ENCODE data around the gene PRKCG.
A peak's percentile ranks its signal among the peaks of the same experiment; 100 is the strongest.
"Not testable (repeated sequence)": the region's sequence is repeated elsewhere in the genome, so short reads cannot be mapped to it uniquely, and the experiment has no call there.

The PRKCG gene

GRCh38 chr19:53945998-53946397, 64.0 kb downstream of the PRKCG start:
- no peak for DNase-seq

GRCh38 chr19:53947624-53948023, 65.6 kb downstream of the PRKCG start:
- no peak for DNase-seq

GRCh38 chr19:53948611-53949010, 66.6 kb downstream of the PRKCG start:
- not testable (repeated sequence) for DNase-seq

- DNase-seq: peak; percentile 26
These were observed 69.4 kb downstream of the PRKCG start for GRCh38 chr19:53951436-53951835.

GRCh38 chr19:53951947-53952346, 70.0 kb downstream of the PRKCG start:
- DNase-seq: no peak

- no peak for DNase-seq
These were observed 71.4 kb downstream of the PRKCG start for GRCh38 chr19:53953383-53953782.

Data from NCI-H2029 (cell line).